HG03095 (cell line): Measurements from ENCODE around the gene IFFO2.

ENCODE experiments used
- ATAC-seq: cut with Tn5 transposase; IDR thresholded peaks from one replicate; pipeline ENCODE4 v1.9.1; 2021; ENCODE audit warnings: moderate library complexity; ENCODE audit not compliant: unreplicated experiment

The IFFO2 gene

GRCh38 chr1:18972991-18973390 lies 16.5 kb upstream of the IFFO2 start:
- no peak for ATAC-seq

- ATAC-seq: no peak
These were observed 16.1 kb upstream of the IFFO2 start for GRCh38 chr1:18972531-18972930.

GRCh38 chr1:18970762-18971161 lies 14.3 kb upstream of the IFFO2 start:
- ATAC-seq: no peak

- no peak for ATAC-seq
These were observed 13.9 kb upstream of the IFFO2 start for GRCh38 chr1:18970358-18970757.

- ATAC-seq: no peak
These were observed 10.7 kb upstream of the IFFO2 start for GRCh38 chr1:18967066-18967690.

- ATAC-seq: no peak
These were observed 9.0 kb upstream of the IFFO2 start for GRCh38 chr1:18965206-18966173.

- no peak for ATAC-seq
These were observed 7.5 kb upstream of the IFFO2 start for GRCh38 chr1:18963968-18964367.

GRCh38 chr1:18962855-18963737 lies 6.6 kb upstream of the IFFO2 start:
- ATAC-seq: no peak

GRCh38 chr1:18962121-18962721 lies 5.7 kb upstream of the IFFO2 start:
- no peak for ATAC-seq

GRCh38 chr1:18960821-18961220 lies 4.3 kb upstream of the IFFO2 start:
- no peak for ATAC-seq

GRCh38 chr1:18960409-18960808 lies 3.9 kb upstream of the IFFO2 start:
- no peak for ATAC-seq

GRCh38 chr1:18959591-18959990 lies 3.1 kb upstream of the IFFO2 start:
- ATAC-seq: no peak

GRCh38 chr1:18957532-18958300 lies 1.2 kb upstream of the IFFO2 start:
- ATAC-seq: no peak

GRCh38 chr1:18957136-18957521 lies 653 bp upstream of the IFFO2 start:
- ATAC-seq: no peak

- peak; percentile 25 for ATAC-seq
These were observed 859 bp downstream of the IFFO2 start for GRCh38 chr1:18955441-18956192.

- ATAC-seq: no peak
These were observed 1.4 kb downstream of the IFFO2 start for GRCh38 chr1:18955131-18955440.

GRCh38 chr1:18954270-18955071 lies 2.0 kb downstream of the IFFO2 start:
- no peak for ATAC-seq

GRCh38 chr1:18953731-18954231 lies 2.7 kb downstream of the IFFO2 start:
- ATAC-seq: no peak
